T-cell (primary cell): ENCODE data around the gene ARHGAP24. TPM values are rescaled to one million over a fixed set of nuclear protein-coding genes. Genes with fewer than 3 reads are reported as not detected.

Experiments used
- ATAC-seq, 4 experiments: fragments of 200-7000 bp in 3 of 4; fragments of 150-1000 bp in 1 of 4; cut with Tn5 transposase; replicated peaks in 1 of 4; 1 replicate in 3 of 4; 2 replicates in 1 of 4; pipeline ENCODE4 v1.10.0; 2021; ENCODE audit warnings: moderate library complexity in 3 of 4, mild to moderate bottlenecking in 2 of 4, moderate number of reproducible peaks in 1 of 4
- CTCF ChIA-PET, 2 donors: fragments of 300-600 bp; sonication (Branson Sonifier 250); formaldehyde crosslinking; loops; one replicate each; lab custom pipeline; 2022; ENCODE audit warnings: antibody characterized with exemption in 2 of 2; lab: Charles Lee
- POLR2A ChIA-PET, 2 donors: fragments of 300-600 bp; sonication (Branson Sonifier 250); formaldehyde crosslinking; loops; one replicate each; lab custom pipeline; 2022; ENCODE audit warnings: antibody characterized with exemption in 2 of 2; lab: Charles Lee
- DNase-seq, 35 experiments: peaks; one replicate each; pipeline versions ENCODE4 v3.0.0 to v3.0.0-alpha.2; 2013 to 2023
- H3K27ac ChIP-seq: one replicate; pipeline ENCODE4 v1.5.1; 2013; ENCODE audit warnings: low read length
- H3K27me3 ChIP-seq, 2 experiments: replicated peaks in 1 of 2; 1 replicate in 1 of 2; 2 replicates in 1 of 2; pipeline versions ENCODE4 v1.6.1 to v1.7.0; 2013; ENCODE audit warnings: low read length in 1 of 2, mixed read lengths in 1 of 2; ENCODE audit not compliant: control insufficient read depth in 2 of 2, insufficient read depth in 2 of 2; ENCODE audit errors: extremely low read depth in 1 of 2
- H3K36me3 ChIP-seq, 2 donors: 1 replicate in 1 of 2; 2 replicates in 1 of 2; pipeline versions ENCODE4 v1.6.1 to v1.7.0; 2013; ENCODE audit warnings: low read length in 1 of 2; ENCODE audit not compliant: control insufficient read depth in 2 of 2, insufficient read depth in 1 of 2; ENCODE audit errors: extremely low read depth in 1 of 2
- H3K4me1 ChIP-seq, 2 experiments: 1 replicate in 1 of 2; 2 replicates in 1 of 2; pipeline versions ENCODE4 v1.6.1 to v1.7.0; 2013; ENCODE audit warnings: low read length in 2 of 2, mixed read lengths in 1 of 2; ENCODE audit not compliant: insufficient read depth in 2 of 2, control insufficient read depth in 1 of 2; ENCODE audit errors: extremely low read depth in 1 of 2
- H3K4me3 ChIP-seq, 2 donors: 1 replicate in 1 of 2; 2 replicates in 1 of 2; pipeline versions ENCODE4 v1.5.1 to v1.7.0; 2013; ENCODE audit warnings: mild to moderate bottlenecking in 2 of 2, low read length in 1 of 2, moderate library complexity in 1 of 2; ENCODE audit not compliant: control insufficient read depth in 1 of 2; ENCODE audit errors: extremely low read depth in 1 of 2
- H3K9me3 ChIP-seq: 2 replicates; pipeline ENCODE4 v1.7.0; 2013
- H3K27ac Mint-ChIP-seq, 2 donors: one replicate each; pipeline ENCODE4 v1.8.0; 2020 to 2021; ENCODE audit warnings: mild to moderate bottlenecking in 2 of 2, mixed read lengths in 2 of 2
- H3K27me3 Mint-ChIP-seq, 2 donors: one replicate each; pipeline ENCODE4 v1.8.0; 2021 to 2022; ENCODE audit warnings: mixed read lengths in 2 of 2
- H3K36me3 Mint-ChIP-seq: one replicate; pipeline ENCODE4 v1.8.0; 2021; ENCODE audit warnings: mixed read lengths
- H3K4me1 Mint-ChIP-seq, 3 donors: one replicate each; pipeline ENCODE4 v1.8.0; 2020 to 2022; ENCODE audit warnings: mixed read lengths in 3 of 3, mild to moderate bottlenecking in 1 of 3
- H3K4me3 Mint-ChIP-seq, 3 donors: one replicate each; pipeline ENCODE4 v1.8.0; 2020 to 2022; ENCODE audit warnings: mild to moderate bottlenecking in 3 of 3, mixed read lengths in 3 of 3, moderate library complexity in 3 of 3
- H3K9me3 Mint-ChIP-seq, 3 donors: one replicate each; pipeline ENCODE4 v1.8.0; 2020 to 2022; ENCODE audit warnings: mixed read lengths in 3 of 3
- WGBS: methylation state at CpG from one replicate; pipeline ENCODE4 v1.1.5; 2013; ENCODE audit warnings: missing lambda C conversion rate; ENCODE audit not compliant: insufficient coverage; 5-methylcytosine and 5-hydroxymethylcytosine counted together
- total RNA-seq, 35 experiments: library from RNA in 6 of 35; stranded (reverse) in 6 of 35; fragments of 120-200 nt in 1 of 35; gene quantifications; one replicate each; pipeline versions ENCODE4 v1.2.1 to v1.2.4 and lab custom pipeline; 2013 to 2026

ARHGAP24 gene
- total RNA-seq, 5 donors from 2014 or later (not counting 1 experiment from before 2014, with no cell fraction given): 0.45 to 2.7 (median 1.8) TPM

DNA sequence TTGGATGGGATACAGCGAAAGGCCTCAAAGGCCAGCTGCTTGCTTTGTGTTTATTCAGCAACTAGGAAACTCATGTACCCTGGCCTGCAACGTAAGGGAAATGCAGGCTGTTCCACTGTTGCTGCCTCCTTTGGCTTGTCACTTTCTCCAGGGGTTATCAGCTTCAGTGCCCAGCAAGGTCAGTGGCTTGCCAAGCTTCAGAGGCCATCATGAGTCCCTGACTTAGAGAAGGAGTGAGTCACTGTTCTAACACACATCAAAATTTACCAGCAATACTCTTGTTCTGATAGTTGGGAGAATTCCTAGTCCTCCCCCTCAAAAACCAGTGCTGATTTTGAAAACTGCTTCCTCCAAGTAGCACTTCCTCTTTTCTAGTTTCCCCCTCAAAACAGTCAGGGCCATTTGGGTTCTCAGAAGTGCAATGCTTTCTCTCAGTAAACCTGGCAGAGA lies 250.8 kb downstream of the ARHGAP24 start:
- H3K27ac Mint-ChIP-seq: no peak overlapping the region
- Histone ChIP-seq H3K4me1 (no peaks in the 10 kb centered on the region), H3K9me3 (no peaks in the 10 kb centered on the region), H3K27me3 (no peaks in the 10 kb centered on the region), H3K27ac (no peak overlapping the region), H3K4me3 (no peak overlapping the region), H3K36me3 (no peaks in the 10 kb centered on the region)
- CTCF ChIA-PET: no interaction called here
- ATAC-seq: no peak
- no peaks in the 10 kb centered on the region for H3K27me3 Mint-ChIP-seq
- no peaks in the 10 kb centered on the region for H3K4me1 Mint-ChIP-seq
- no peaks in the 10 kb centered on the region for H3K36me3 Mint-ChIP-seq
- WGBS: 29% methylated on average over 1 of the region's 2 CpGs
- DNase-seq: no peak
- POLR2A ChIA-PET: no interaction called here
- no peak overlapping the region for H3K4me3 Mint-ChIP-seq
- H3K9me3 Mint-ChIP-seq: peaks cover 0 to 2% (median 1%) of the 10 kb centered on the region in 3 donors

DNA sequence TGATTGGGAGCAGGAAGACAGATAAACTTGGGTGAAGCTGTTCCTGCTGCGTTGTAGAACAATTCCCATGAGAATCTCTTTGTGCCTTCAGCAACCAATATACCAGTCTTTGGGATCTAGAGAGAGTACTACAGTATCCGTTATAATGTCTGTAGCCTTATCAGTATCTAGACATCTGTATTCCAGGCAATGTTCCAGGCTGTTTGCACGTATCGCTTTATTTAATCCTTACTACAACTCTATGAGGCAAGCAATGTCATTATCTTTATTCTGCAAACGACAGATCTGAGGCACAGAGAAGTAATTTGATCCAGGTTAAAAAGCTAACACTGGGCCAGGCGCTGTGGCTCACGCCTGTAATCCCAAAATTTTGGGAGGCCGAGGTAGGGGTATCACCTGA lies 251.6 kb downstream of the ARHGAP24 start:
- Histone ChIP-seq H3K9me3 (no peaks in the 10 kb centered on the region), H3K27me3 (no peaks in the 10 kb centered on the region), H3K4me3 (no peak overlapping the region), H3K27ac (no peak overlapping the region), H3K4me1 (no peaks in the 10 kb centered on the region), H3K36me3 (no peaks in the 10 kb centered on the region)
- Mint-ChIP-seq H3K36me3 (no peaks in the 10 kb centered on the region), H3K9me3 (no peaks in the 10 kb centered on the region), H3K27me3 (no peaks in the 10 kb centered on the region), H3K4me1 (no peaks in the 10 kb centered on the region), H3K27ac (no peak overlapping the region), H3K4me3 (no peak overlapping the region)
- DNase-seq (no peak), ATAC-seq (no peak)
- 89% methylated on average over 6 of the region's 8 CpGs for WGBS
- POLR2A ChIA-PET: no interaction called here
- CTCF ChIA-PET: no interaction called here

DNA sequence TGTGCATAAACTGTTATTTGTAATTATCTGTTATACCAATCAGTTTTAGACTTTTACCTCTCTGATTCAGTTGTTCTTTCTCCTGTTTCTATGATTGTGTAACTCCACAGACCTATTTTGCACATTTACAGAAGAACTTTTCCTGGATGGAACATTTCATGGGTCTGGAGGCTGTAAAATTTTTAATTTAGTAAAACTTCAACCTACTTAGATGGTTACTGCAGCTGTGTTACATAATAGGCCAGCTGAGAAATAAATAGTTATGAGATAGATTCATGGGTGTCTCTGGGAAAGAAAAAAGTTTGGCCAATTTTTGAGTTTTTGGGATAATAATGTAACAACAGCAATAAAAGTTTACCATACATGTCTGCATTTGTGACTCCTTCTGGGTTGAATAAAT lies 253.5 kb downstream of the ARHGAP24 start:
- H3K27ac ChIP-seq: no peak overlapping the region
- POLR2A ChIA-PET: no interaction called here
- no peaks in the 10 kb centered on the region for H3K4me1 ChIP-seq
- no peak for ATAC-seq
- H3K36me3 ChIP-seq: no peaks in the 10 kb centered on the region
- Mint-ChIP-seq H3K4me3 (no peak overlapping the region), H3K27ac (no peak overlapping the region), H3K36me3 (no peaks in the 10 kb centered on the region), H3K4me1 (no peaks in the 10 kb centered on the region), H3K27me3 (no peaks in the 10 kb centered on the region), H3K9me3 (peaks cover 0 to 3% (median 0%) of the 10 kb centered on the region in 3 donors)
- no peak overlapping the region for H3K4me3 ChIP-seq
- no peaks in the 10 kb centered on the region for H3K9me3 ChIP-seq
- no peaks in the 10 kb centered on the region for H3K27me3 ChIP-seq
- CTCF ChIA-PET: no interaction called here
- DNase-seq: no peak

DNA sequence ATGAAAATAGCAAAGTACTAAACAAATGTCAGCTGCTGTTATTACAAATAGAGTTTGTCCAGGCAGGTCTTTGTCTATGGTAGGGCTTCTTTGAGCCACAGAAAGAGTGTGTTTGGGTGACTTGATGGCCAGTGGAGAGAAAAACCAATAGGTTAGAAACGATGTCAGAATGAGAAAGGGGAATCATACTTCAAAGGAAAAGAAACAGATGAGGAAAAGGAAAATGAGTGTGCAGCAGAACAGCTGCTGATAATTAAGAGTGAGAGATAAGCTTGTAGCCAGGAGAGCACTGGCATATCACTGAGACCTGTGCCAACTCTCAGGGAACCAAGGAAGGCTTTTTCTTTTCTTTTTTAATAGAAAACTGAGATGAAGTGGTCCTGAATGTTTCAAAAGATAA lies 257.2 kb downstream of the ARHGAP24 start:
- no peaks in the 10 kb centered on the region for H3K4me1 ChIP-seq
- Mint-ChIP-seq H3K9me3 (peaks cover 0 to 11% (median 4%) of the 10 kb centered on the region in 3 donors), H3K27ac (no peak overlapping the region), H3K36me3 (no peaks in the 10 kb centered on the region), H3K4me1 (no peaks in the 10 kb centered on the region), H3K4me3 (no peak overlapping the region), H3K27me3 (no peaks in the 10 kb centered on the region)
- no peaks in the 10 kb centered on the region for H3K9me3 ChIP-seq
- no peak overlapping the region for H3K27ac ChIP-seq
- ChIA-PET POLR2A (no interaction called here), CTCF (no interaction called here)
- DNase-seq (no peak), ATAC-seq (no peak)
- no peaks in the 10 kb centered on the region for H3K27me3 ChIP-seq
- no peak overlapping the region for H3K4me3 ChIP-seq
- H3K36me3 ChIP-seq: no peaks in the 10 kb centered on the region
- 28% methylated on average over 1 of the region's 1 CpG for WGBS

DNA sequence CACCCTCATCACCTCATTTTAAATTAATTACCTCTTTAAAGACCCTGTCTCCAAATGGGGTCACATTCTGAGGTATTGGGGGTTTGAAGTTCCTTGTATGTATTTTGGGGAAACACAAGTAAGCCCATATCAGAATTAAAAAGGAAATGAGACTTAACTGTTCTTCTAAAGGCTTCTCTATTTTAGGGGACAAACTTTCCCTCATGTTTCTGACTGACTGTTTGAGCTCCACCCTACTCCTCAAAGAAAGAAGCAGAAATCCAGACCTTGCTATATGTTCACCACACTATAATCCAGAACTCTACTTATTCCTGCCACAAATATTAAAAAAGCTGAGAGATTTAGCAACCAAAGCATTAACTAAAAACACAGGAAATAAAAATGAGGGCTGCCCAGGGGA lies 258.8 kb downstream of the ARHGAP24 start:
- no peaks in the 10 kb centered on the region for H3K4me1 Mint-ChIP-seq
- H3K27ac ChIP-seq: no peak overlapping the region
- no peaks in the 10 kb centered on the region for H3K36me3 ChIP-seq
- no peak overlapping the region for H3K4me3 ChIP-seq
- H3K9me3 ChIP-seq: no peaks in the 10 kb centered on the region
- no peak for ATAC-seq
- H3K27ac Mint-ChIP-seq: no peak overlapping the region
- no peak overlapping the region for H3K4me3 Mint-ChIP-seq
- CTCF ChIA-PET: no interaction called here
- peaks cover 0 to 11% (median 4%) of the 10 kb centered on the region in 3 donors for H3K9me3 Mint-ChIP-seq
- no peaks in the 10 kb centered on the region for H3K27me3 Mint-ChIP-seq
- H3K36me3 Mint-ChIP-seq: no peaks in the 10 kb centered on the region
- DNase-seq: no peak
- no peaks in the 10 kb centered on the region for H3K27me3 ChIP-seq
- POLR2A ChIA-PET: no interaction called here
- no peaks in the 10 kb centered on the region for H3K4me1 ChIP-seq

DNA sequence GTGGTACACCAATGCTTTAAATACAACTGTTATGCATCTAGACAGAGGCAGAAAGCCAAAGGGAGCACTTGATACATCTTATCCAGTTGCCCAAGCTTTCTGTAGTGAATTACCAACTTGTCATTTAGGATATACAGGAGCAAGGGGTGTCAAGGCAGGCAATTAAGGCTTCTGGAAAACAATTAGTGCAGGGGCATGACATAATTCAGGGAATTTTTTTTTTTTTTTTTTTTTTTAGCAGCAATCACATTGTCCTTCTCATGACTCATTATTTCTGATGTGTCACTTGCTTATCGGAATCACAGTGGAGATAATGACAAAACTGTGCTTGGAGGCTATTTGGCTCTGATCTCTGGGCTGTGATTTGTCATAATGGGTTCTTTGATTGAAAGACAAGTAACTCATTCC lies 259.5 kb downstream of the ARHGAP24 start:
- H3K36me3 Mint-ChIP-seq: no peaks in the 10 kb centered on the region
- H3K4me1 Mint-ChIP-seq: no peaks in the 10 kb centered on the region
- Histone ChIP-seq H3K27me3 (no peaks in the 10 kb centered on the region), H3K36me3 (no peaks in the 10 kb centered on the region), H3K27ac (no peak overlapping the region), H3K4me1 (no peaks in the 10 kb centered on the region), H3K4me3 (no peak overlapping the region), H3K9me3 (no peaks in the 10 kb centered on the region)
- DNase-seq: no peak
- ChIA-PET CTCF (no interaction called here), POLR2A (no interaction called here)
- H3K27ac Mint-ChIP-seq: no peak overlapping the region
- H3K9me3 Mint-ChIP-seq: peaks cover 0 to 11% (median 9%) of the 10 kb centered on the region in 3 donors
- H3K4me3 Mint-ChIP-seq: no peak overlapping the region
- no peaks in the 10 kb centered on the region for H3K27me3 Mint-ChIP-seq
- WGBS: no CpG with 5 or more reads among the region's 1 CpG
- ATAC-seq: no peak

DNA sequence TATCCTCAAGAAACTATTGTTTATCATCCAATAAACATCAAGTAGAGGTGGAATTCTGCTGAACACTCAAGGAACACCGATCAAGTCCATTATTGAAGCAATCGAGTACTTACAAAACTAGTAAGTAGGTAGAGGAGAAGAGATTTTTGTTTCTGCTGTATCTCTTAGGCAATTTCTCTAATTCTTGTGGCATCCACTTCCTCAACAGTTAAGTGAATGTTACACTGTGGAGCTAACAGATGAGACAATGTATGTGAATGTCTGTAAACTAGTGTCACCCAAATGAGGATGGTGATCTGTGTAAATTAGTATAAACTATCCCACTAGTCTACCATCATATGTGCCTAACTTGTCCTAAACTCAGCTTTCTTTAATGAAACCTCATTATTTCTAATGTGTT lies 261.6 kb downstream of the ARHGAP24 start:
- H3K4me3 ChIP-seq: no peak overlapping the region
- CTCF ChIA-PET: interaction anchor here in 1 of 2 donors (0.5 kb wide), 1 partner anchor 1000 kb away, joined by 3 read pairs; no protein-coding TSS in a partner anchor
- ATAC-seq: no peak
- POLR2A ChIA-PET: no interaction called here
- Mint-ChIP-seq H3K36me3 (no peaks in the 10 kb centered on the region), H3K27ac (no peak overlapping the region), H3K27me3 (no peaks in the 10 kb centered on the region), H3K4me3 (no peak overlapping the region), H3K4me1 (no peaks in the 10 kb centered on the region), H3K9me3 (peaks cover 0 to 11% (median 9%) of the 10 kb centered on the region in 3 donors)
- no peaks in the 10 kb centered on the region for H3K9me3 ChIP-seq
- DNase-seq: no peak
- WGBS: no CpG with 5 or more reads among the region's 2 CpGs
- H3K36me3 ChIP-seq: no peaks in the 10 kb centered on the region
- no peaks in the 10 kb centered on the region for H3K4me1 ChIP-seq
- no peak overlapping the region for H3K27ac ChIP-seq
- H3K27me3 ChIP-seq: no peaks in the 10 kb centered on the region
